Mesenchymal stem cell (in vitro differentiated cells and primary cell): ENCODE data around the gene RAE1.

Experiments used
- DNase-seq: peaks from one replicate; pipeline ENCODE4 v3.0.0-alpha.2; 2013
- H2AFZ ChIP-seq: one replicate; pipeline ENCODE4 v1.6.1; 2013; ENCODE audit warnings: low read depth, mild to moderate bottlenecking, control low read depth, inconsistent platforms, low read length, moderate library complexity
- H2AK5ac ChIP-seq: 2 replicates; pipeline ENCODE4 v1.6.1; 2013; ENCODE audit warnings: low read length, moderate library complexity, mild to moderate bottlenecking, inconsistent platforms; ENCODE audit not compliant: severe bottlenecking
- H2BK120ac ChIP-seq: one replicate; pipeline ENCODE4 v1.6.1; 2013; ENCODE audit warnings: low read depth, mild to moderate bottlenecking, inconsistent platforms, low read length, moderate library complexity
- H2BK12ac ChIP-seq, 2 experiments: one replicate each; pipeline ENCODE4 v1.6.1; 2013; ENCODE audit warnings: inconsistent platforms in 2 of 2, low read length in 2 of 2, mild to moderate bottlenecking in 2 of 2, moderate library complexity in 2 of 2, control low read depth in 1 of 2
- H2BK15ac ChIP-seq: one replicate; pipeline ENCODE4 v1.6.1; 2013; ENCODE audit warnings: mild to moderate bottlenecking, low read depth, inconsistent platforms; ENCODE audit not compliant: poor library complexity, severe bottlenecking
- H2BK5ac ChIP-seq: 2 replicates; pipeline ENCODE4 v1.6.1; 2013; ENCODE audit warnings: low read depth, mild to moderate bottlenecking, low read length, control low read depth, inconsistent platforms; ENCODE audit not compliant: poor library complexity, severe bottlenecking
- H3K14ac ChIP-seq, 2 experiments: one replicate each; pipeline ENCODE4 v1.6.1; 2013; ENCODE audit warnings: inconsistent platforms in 2 of 2, low read length in 2 of 2, control low read depth in 1 of 2, mild to moderate bottlenecking in 1 of 2, moderate library complexity in 1 of 2
- H3K18ac ChIP-seq, 2 experiments: one replicate each; pipeline ENCODE4 v1.6.1; 2013; ENCODE audit warnings: inconsistent platforms in 2 of 2, low read length in 2 of 2, control low read depth in 1 of 2, low read depth in 1 of 2, mild to moderate bottlenecking in 1 of 2
- H3K23ac ChIP-seq, 2 experiments: one replicate each; pipeline ENCODE4 v1.6.1; 2013; ENCODE audit warnings: inconsistent platforms in 2 of 2, low read length in 2 of 2, mild to moderate bottlenecking in 2 of 2, moderate library complexity in 2 of 2, control low read depth in 1 of 2
- H3K27ac ChIP-seq: 2 replicates; pipeline ENCODE4 v1.5.1; 2013; ENCODE audit warnings: mild to moderate bottlenecking, moderate library complexity, low read length, control low read depth, inconsistent platforms; ENCODE audit not compliant: poor library complexity, severe bottlenecking
- H3K27me3 ChIP-seq, 2 experiments: 2 replicates each; pipeline versions ENCODE4 v1.6.1 to v1.7.0; 2013; ENCODE audit warnings: low read length in 2 of 2, mild to moderate bottlenecking in 2 of 2, moderate library complexity in 2 of 2, control low read depth in 1 of 2, inconsistent platforms in 1 of 2; ENCODE audit not compliant: control insufficient read depth in 1 of 2, insufficient read depth in 1 of 2
- H3K36me3 ChIP-seq, 2 experiments: 2 replicates each; pipeline versions ENCODE4 v1.6.1 to v1.7.0; 2013; ENCODE audit warnings: low read length in 2 of 2, control low read depth in 1 of 2, inconsistent platforms in 1 of 2, low read depth in 1 of 2, mild to moderate bottlenecking in 1 of 2; ENCODE audit not compliant: insufficient read depth in 2 of 2, control insufficient read depth in 1 of 2
- H3K4ac ChIP-seq, 2 experiments: one replicate each; pipeline ENCODE4 v1.6.1; 2013; ENCODE audit warnings: inconsistent platforms in 2 of 2, low read length in 2 of 2, mild to moderate bottlenecking in 2 of 2, moderate library complexity in 2 of 2, control low read depth in 1 of 2, low read depth in 1 of 2
- H3K4me1 ChIP-seq: 2 replicates; pipeline ENCODE4 v1.6.1; 2013; ENCODE audit warnings: low read depth, low read length, control low read depth; ENCODE audit not compliant: control insufficient read depth, insufficient read depth
- H3K4me2 ChIP-seq: 2 replicates; pipeline ENCODE4 v1.6.1; 2013; ENCODE audit warnings: low read length, mild to moderate bottlenecking, inconsistent platforms; ENCODE audit not compliant: poor library complexity, severe bottlenecking
- H3K4me3 ChIP-seq, 2 experiments: 2 replicates each; pipeline versions ENCODE4 v1.5.1 to v1.7.0; 2013; ENCODE audit warnings: low read length in 2 of 2, mild to moderate bottlenecking in 2 of 2, control low read depth in 1 of 2, low read depth in 1 of 2; ENCODE audit not compliant: insufficient read depth in 1 of 2
- H3K79me1 ChIP-seq: replicated peaks from 2 replicates; pipeline ENCODE4 v1.6.1; 2013; ENCODE audit warnings: mild to moderate bottlenecking, control low read depth, low read length, inconsistent platforms; ENCODE audit not compliant: poor library complexity, severe bottlenecking
- H3K9ac ChIP-seq: 2 replicates; pipeline ENCODE4 v1.7.0; 2013; ENCODE audit warnings: mild to moderate bottlenecking, low read length, moderate library complexity
- H3K9me3 ChIP-seq: 2 replicates; pipeline ENCODE4 v1.7.0; 2013; ENCODE audit warnings: mild to moderate bottlenecking, low read length; ENCODE audit not compliant: control insufficient read depth
- H4K8ac ChIP-seq: one replicate; pipeline ENCODE4 v1.6.1; 2013; ENCODE audit warnings: inconsistent platforms, mild to moderate bottlenecking, low read length, moderate library complexity
- H4K91ac ChIP-seq: one replicate; pipeline ENCODE4 v1.6.1; 2013; ENCODE audit warnings: mild to moderate bottlenecking, low read length, inconsistent platforms
- WGBS: methylation state at CpG from one replicate; pipeline ENCODE4 v1.1.7; 2013; ENCODE audit warnings: mixed read lengths; 5-methylcytosine and 5-hydroxymethylcytosine counted together

The RAE1 gene

DNA sequence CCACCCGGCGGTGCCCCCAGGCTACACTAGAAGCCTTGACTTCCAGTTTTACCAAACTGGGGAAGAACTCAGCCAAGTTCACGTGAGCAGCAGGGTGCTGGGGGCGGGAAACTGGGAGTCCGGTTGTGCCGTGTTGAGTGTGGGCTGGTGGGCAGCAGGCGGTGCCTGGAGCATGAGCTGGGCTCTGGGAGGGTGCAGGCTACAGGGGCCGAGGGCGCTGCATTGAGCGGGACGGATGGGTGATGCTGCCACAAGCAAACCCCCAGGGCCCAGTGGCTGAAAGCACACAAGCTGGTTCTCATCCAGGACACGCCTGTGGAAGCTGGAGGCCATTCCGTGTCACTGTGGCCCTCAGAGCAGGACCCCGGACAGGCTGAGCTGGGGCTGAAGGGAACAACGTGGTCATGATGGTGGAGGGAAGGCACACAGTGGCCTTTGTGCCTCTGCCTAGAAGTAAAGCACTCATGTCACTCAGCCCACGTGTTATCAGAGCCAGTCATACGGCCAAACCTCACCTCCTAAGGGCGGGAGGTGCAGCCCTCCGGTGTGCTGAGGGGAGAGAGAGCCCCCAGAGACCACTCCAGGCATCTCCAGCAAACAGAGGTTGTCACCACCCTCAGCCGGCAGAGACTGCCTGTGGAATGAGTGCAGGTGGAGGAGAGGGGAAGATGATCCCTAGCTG, 69.7 kb downstream of the RAE1 start:
- WGBS: 84% methylated on average over 17 of the region's 20 CpGs
- no peak overlapping the region for H4K91ac ChIP-seq
- H2BK15ac ChIP-seq: no peak overlapping the region
- H3K14ac ChIP-seq: no peak overlapping the region
- no peak overlapping the region for H3K4ac ChIP-seq
- no peak overlapping the region for H2AK5ac ChIP-seq
- no peak overlapping the region for H2BK120ac ChIP-seq
- H3K27ac ChIP-seq: no peak overlapping the region
- H3K36me3 ChIP-seq: no peaks in the 10 kb centered on the region
- H3K4me3 ChIP-seq: no peak overlapping the region
- H2AFZ ChIP-seq: no peak overlapping the region
- H2BK12ac ChIP-seq: no peak overlapping the region
- peaks cover 11 to 84% of the 10 kb centered on the region in 2 experiments for H3K27me3 ChIP-seq
- H3K18ac ChIP-seq: no peak overlapping the region
- no peak for DNase-seq
- no peaks in the 10 kb centered on the region for H3K9me3 ChIP-seq
- peaks cover 11% of the 10 kb centered on the region for H3K4me1 ChIP-seq
- H3K9ac ChIP-seq: no peak overlapping the region
- no peak overlapping the region for H3K4me2 ChIP-seq
- no peak overlapping the region for H2BK5ac ChIP-seq
- H4K8ac ChIP-seq: no peak overlapping the region
- no peaks in the 10 kb centered on the region for H3K79me1 ChIP-seq
- no peak overlapping the region for H3K23ac ChIP-seq

- H3K27me3 ChIP-seq: peaks cover 11 to 80% of the 10 kb centered on the region in 2 experiments
- no peak overlapping the region for H3K4me2 ChIP-seq
- no peak overlapping the region for H2BK12ac ChIP-seq
- no peak overlapping the region for H4K91ac ChIP-seq
- no peak overlapping the region for H2BK5ac ChIP-seq
- no peak overlapping the region for H2BK15ac ChIP-seq
- no peaks in the 10 kb centered on the region for H3K36me3 ChIP-seq
- no peak for DNase-seq
- no peak overlapping the region for H3K18ac ChIP-seq
- no peak overlapping the region for H3K4ac ChIP-seq
- no peak overlapping the region for H3K9ac ChIP-seq
- no peak overlapping the region for H4K8ac ChIP-seq
- H3K4me1 ChIP-seq: peaks cover 8% of the 10 kb centered on the region
- no peak overlapping the region for H2AK5ac ChIP-seq
- H2BK120ac ChIP-seq: no peak overlapping the region
- H3K14ac ChIP-seq: no peak overlapping the region
- WGBS: 85% methylated on average over 26 of the region's 26 CpGs
- no peak overlapping the region for H3K23ac ChIP-seq
- H3K9me3 ChIP-seq: no peaks in the 10 kb centered on the region
- H3K4me3 ChIP-seq: no peak overlapping the region
- H2AFZ ChIP-seq: no peak overlapping the region
- H3K27ac ChIP-seq: no peak overlapping the region
- H3K79me1 ChIP-seq: no peaks in the 10 kb centered on the region
Observed at GRCh38 chr20:57421253-57422220, 70.5 kb downstream of the RAE1 start.

DNA sequence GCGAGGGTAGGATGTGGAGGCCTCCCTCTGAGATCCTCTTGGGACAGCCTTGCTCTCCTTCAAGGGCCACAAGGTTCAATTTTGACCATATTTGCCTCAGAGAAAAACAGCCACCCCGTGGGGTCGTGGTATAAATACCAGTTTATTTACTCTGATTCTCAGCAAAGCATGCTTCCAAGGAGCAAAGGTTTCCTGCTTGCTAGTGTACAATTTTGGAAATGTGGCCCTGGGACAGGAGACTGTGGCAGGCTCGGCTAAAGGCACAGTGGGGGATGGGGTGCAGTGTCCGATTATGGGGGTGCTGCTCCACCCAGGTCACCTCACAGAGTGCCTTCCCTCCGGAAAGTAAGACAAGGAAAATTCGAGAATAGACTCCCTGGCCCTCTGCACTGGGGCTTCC, 71.2 kb downstream of the RAE1 start:
- no peak overlapping the region for H3K27ac ChIP-seq
- H4K91ac ChIP-seq: no peak overlapping the region
- peaks cover 7 to 72% of the 10 kb centered on the region in 2 experiments for H3K27me3 ChIP-seq
- no peak overlapping the region for H2BK5ac ChIP-seq
- no peak for DNase-seq
- no peaks in the 10 kb centered on the region for H3K36me3 ChIP-seq
- H2BK12ac ChIP-seq: no peak overlapping the region
- no peak overlapping the region for H3K4ac ChIP-seq
- H2AK5ac ChIP-seq: no peak overlapping the region
- no peak overlapping the region for H3K18ac ChIP-seq
- no peaks in the 10 kb centered on the region for H3K79me1 ChIP-seq
- no peaks in the 10 kb centered on the region for H3K9me3 ChIP-seq
- H3K4me1 ChIP-seq: peaks cover 8% of the 10 kb centered on the region
- H3K4me3 ChIP-seq: no peak overlapping the region
- H3K4me2 ChIP-seq: no peak overlapping the region
- H3K9ac ChIP-seq: no peak overlapping the region
- 80% methylated on average over 5 of the region's 7 CpGs for WGBS
- no peak overlapping the region for H3K14ac ChIP-seq
- H2AFZ ChIP-seq: no peak overlapping the region
- H2BK120ac ChIP-seq: no peak overlapping the region
- no peak overlapping the region for H3K23ac ChIP-seq
- H2BK15ac ChIP-seq: no peak overlapping the region
- no peak overlapping the region for H4K8ac ChIP-seq
